Posterior vena cava (tissue), 2 donors: ENCODE measurements around the gene IL25. TPM values are rescaled to one million over a fixed set of nuclear protein-coding genes. Genes with fewer than 3 reads are reported as not detected.
A peak's percentile ranks its signal among the peaks of the same experiment; 100 is the strongest.

Experiments
- DNase-seq: peaks from one replicate; pipeline ENCODE4 v3.0.0-alpha.2; 2020; ENCODE audit warnings: low spot score
- intact Hi-C, 2 donors: fragments of 100-400 bp; cut with DNase I; formaldehyde crosslinking; loops; one replicate each; pipeline versions ENCODE4 v1.14.1 to v1.14.2; 2022 to 2023
- total RNA-seq, 2 donors: library from RNA; stranded (reverse); fragmentation: NEBNext Ultra II Directional; extraction: Animal tissue kit (Norgen Biotek cat#: 25700); gene quantifications; one replicate each; pipeline ENCODE4 v1.2.1, GENCODE V29; 2021
- donor health status: DM: yes; HTN: yes; CAD: no.
- donor health status: DM: yes; HTN: yes; CAD: no.

The IL25 gene
- total RNA-seq, 2 donors from 2014 or later, result not detected

DNA sequence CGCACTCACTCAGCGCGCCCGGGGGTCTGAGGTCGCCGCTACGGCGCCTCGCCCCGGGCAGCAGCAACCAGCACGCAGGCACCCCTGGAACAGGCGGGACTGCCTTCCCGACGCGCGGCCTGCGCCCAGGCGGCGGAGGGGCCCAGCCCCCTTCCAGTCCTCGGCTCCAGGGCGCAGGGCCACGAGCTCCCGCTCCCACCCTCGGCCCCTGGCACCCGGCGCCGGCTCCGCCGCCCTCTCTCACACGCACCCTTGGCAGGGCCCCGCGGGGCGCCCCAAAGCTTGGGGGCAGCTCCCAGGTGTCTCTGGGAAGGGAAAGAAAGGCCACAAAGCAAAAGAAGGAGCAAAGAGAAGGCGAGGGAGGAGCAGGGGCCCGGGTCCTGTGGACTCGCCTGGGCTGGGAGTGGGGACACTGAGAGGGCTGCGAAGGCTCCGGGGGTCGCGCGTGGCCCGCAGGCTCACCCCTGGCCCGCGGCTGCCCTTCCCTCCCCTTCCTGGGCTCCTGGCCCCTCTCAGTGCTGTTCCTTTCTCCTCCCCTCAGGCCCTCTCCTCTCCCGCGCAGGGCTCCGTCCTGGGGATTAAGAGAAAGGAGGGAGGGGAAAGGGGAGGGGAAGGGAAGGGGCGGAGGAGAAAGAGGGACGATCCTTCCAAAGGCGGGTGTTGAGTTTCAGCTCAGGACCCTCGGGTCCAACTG is 6.7 kb upstream of the IL25 start:
- intact Hi-C loops, result no loop called here
- DNase-seq, result no peak

DNA sequence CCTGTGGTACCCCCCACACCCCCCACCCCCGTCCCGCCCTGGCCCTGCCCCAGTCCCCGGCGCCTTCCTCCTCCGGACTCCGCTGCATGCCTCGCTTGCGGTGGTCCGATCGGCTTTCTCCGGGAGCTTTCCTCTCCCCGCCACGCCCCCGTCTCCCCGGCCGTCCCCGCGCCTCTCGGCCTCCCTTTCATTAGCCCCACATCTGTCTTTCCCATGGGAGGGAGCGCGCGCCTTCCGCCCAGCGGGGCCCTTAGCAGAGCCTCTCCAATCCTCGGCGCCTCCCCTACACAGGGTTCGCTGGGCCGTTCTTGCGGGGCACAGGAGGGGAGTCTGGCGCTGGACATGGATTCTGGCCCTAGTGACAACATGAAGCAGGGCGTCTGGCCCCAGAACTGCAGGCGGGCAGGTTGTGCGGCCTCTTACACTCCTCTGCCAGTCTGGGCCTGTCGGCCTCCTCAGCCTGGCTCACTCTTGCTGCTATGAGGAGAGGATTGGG is 6.1 kb upstream of the IL25 start:
- peak; percentile 90 for DNase-seq
- intact Hi-C loops, result no loop called here

DNA sequence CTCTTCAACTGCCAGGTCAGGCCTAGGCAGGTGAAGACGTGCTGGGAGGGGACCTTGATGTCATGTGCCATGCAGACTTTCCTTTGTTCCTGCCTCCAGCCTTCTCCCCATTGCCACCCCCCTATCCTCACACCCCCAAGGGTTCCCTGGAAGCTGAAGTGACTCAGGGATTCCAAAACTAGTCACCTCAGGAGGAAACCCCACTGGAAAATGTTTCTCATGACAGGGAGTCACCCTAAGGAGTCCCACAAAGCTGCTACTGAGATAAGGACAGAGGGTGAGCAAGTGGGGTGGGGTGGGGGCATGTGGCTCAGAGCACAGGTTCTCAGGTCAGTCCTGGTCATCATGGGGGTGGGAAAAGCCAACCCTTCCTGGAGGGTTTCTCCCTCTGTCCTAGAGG is 2.4 kb upstream of the IL25 start:
- intact Hi-C loops, result no loop called here
- DNase-seq, result no peak

DNA sequence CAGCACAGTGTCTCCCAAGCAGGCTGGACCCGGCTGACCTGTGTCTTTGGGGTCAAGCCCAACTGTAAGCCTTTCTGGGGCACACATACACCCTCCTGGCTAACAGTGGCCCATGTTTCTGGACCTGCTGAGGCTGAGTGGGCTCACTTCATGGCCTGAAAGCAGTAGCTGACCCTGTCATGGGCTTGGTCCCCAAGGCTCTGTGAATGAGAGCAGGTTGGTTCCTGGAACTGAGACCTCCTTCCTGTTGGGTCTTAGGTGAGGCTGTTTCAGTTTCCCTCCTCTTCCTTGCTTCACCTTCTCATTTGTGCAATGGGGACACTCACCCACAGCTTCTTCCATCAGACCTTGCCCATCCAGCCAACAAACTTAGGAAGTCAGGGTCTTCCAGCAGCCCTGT is 744 bp upstream of the IL25 start:
- peak; percentile 58 for DNase-seq
- intact Hi-C loops, result no loop called here

DNA sequence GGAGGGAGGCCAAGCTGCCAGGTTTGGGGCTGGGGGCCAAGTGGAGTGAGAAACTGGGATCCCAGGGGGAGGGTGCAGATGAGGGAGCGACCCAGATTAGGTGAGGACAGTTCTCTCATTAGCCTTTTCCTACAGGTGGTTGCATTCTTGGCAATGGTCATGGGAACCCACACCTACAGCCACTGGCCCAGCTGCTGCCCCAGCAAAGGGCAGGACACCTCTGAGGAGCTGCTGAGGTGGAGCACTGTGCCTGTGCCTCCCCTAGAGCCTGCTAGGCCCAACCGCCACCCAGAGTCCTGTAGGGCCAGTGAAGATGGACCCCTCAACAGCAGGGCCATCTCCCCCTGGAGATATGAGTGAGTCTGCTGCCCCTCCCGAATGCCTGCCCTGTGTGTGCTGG is 432 bp downstream of the IL25 start:
- intact Hi-C loops, result no loop called here
- peak; percentile 41 for DNase-seq

DNA sequence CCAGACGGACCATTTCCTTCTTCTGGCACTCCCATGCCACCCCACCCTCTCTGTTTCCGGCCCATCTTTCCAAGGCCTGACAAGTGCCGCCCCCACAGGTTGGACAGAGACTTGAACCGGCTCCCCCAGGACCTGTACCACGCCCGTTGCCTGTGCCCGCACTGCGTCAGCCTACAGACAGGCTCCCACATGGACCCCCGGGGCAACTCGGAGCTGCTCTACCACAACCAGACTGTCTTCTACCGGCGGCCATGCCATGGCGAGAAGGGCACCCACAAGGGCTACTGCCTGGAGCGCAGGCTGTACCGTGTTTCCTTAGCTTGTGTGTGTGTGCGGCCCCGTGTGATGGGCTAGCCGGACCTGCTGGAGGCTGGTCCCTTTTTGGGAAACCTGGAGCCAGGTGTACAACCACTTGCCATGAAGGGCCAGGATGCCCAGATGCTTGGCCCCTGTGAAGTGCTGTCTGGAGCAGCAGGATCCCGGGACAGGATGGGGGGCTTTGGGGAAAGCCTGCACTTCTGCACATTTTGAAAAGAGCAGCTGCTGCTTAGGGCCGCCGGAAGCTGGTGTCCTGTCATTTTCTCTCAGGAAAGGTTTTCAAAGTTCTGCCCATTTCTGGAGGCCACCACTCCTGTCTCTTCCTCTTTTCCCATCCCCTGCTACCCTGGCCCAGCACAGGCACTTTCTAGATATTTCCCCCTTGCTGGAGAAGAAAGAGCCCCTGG is 3.1 kb downstream of the IL25 start:
- intact Hi-C loops, result loop anchor here in 1 of 2 donors (5.0 kb wide), 1 partner anchor 43 kb away; no protein-coding TSS in a partner anchor
- peak; percentile 60 for DNase-seq

DNA sequence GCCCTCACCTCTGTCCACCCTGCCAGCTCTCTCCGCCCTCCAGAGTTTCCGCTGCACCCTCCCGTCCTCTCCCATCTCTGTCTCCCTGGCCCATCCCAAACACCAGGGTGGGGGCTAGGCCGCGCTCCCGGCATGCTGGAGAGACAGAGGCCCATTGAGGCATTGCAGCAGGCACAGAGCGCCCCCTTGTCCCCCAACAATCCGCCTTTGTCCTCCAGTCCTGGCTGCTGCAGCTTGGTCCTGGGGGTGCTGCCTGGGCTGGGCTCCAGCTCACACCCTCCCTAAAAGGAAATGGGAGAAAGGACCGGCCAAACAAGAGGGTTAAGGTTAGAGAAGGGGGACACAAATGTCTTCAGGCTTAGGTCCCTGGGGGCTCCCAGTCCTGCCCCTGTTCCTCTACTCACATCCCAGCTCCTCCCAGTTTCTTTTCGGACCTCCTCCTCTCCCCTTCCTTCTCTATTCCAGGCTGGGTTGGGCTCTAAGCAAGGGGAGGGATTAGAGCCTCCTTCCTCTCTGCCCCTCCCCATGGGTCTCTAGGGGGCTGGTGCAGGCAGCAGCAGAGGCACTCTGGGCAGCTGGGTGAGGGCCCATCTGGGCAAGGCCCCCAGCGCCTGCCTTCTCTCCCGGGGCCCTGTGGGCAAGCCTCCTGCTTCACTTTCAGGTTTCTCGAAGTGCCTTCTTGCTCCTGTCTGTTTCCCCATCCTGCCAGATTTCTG is 4.0 kb downstream of the IL25 start, which contains the start of gene CMTM5:
Gene CMTM5, plus strand, starts transcription at position 565 of the 716 bp plus-strand sequence. CDS start 206 bp downstream, outside the sequence.
- intact Hi-C loops, result loop anchor here in 1 of 2 donors (5.0 kb wide), 1 partner anchor 44 kb away; no protein-coding TSS in a partner anchor
- peak; percentile 81 for DNase-seq

DNA sequence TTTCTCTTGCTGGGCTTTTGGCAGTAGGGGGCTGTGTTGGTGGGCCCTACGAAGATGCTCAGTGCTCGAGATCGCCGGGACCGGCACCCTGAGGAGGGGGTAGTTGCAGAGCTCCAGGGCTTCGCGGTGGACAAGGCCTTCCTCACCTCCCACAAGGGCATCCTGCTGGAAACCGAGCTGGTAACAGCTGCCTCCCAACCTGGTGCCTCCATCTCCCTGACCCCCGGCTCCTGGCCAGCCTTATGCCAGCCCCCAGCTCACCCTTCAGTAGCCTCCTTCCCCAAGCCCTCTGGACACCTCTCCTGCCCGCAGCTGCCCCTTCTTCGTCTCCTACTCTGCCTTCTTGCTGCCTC is 4.6 kb downstream of the IL25 start:
- intact Hi-C loops, result loop anchor here in 1 of 2 donors (5.0 kb wide), 1 partner anchor 45 kb away; no protein-coding TSS in a partner anchor
- no peak for DNase-seq

DNA sequence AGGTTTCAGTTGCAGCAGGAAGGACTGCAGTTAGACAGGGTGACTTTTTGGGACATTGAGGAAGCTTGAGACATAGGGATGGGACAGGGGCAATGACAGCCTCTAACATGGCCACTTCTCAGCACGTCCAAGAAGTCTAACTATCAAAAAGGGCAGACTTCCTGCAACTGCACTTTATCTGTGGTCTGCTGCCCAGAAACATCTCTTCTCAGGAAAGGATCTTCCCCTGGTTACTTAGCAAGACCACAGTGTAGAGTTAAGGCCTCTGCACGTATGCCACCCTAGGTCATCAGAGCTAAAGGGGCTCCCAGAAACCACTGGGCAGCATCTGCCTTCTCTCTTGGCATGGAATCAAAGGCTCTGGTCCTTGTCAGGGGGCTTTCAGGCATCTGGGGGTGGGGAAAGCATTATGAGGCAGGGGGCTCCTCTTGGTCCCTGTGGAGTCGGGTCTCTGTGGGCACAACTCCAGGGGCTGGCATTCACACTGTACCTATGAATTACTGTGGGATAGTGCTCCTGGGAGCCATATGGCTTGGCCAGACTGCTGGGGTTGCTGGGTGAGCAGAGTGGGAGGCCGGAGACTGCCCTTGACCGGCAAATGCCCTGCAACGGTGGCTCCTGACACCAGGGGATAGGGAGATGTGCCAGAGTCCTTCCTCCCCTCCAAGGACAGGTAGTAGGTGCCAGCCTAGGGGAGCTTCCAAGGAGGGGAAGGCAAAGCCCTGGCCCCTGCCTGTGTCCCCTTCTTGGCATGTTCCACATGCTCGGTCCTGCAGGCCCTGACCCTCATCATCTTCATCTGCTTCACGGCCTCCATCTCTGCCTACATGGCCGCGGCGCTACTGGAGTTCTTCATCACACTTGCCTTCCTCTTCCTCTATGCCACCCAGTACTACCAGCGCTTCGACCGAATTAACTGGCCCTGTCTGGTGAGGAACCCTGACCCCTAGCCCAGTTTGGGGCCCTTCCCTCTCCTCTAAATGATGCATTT is 5.3 kb downstream of the IL25 start:
- no peak for DNase-seq
- intact Hi-C loops, result loop anchor here in 1 of 2 donors (5.0 kb wide), 1 partner anchor 46 kb away; no protein-coding TSS in a partner anchor

DNA sequence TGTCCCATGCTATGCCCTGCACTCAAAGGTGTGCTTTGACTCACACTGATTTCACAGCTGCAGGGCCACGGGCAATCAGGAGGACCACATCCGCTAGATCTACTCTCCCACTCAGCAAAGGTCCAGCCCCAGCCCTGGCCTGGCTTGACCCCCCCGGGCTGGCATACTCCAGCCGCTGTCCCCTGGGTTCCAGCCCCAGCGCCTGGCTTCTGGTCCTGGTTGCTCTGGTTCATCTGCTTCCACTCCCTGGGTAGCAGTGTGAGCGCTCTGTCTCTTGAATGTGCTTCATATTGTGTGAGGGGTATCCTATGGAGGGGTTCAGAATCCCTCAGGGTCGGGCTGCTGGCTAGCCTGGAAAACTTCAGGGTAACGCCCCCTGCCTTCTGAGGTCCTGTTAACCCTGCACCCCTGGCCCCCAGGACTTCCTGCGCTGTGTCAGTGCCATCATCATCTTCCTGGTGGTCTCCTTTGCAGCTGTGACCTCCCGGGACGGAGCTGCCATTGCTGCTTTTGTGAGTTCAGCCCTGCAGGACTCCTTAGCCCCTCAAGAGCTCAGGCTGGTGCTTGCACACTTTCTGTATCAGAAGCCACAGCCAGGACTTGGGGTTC is 6.1 kb downstream of the IL25 start:
- no peak for DNase-seq
- intact Hi-C loops, result loop anchor here in 1 of 2 donors (5.0 kb wide), 1 partner anchor 46 kb away; no protein-coding TSS in a partner anchor

DNA sequence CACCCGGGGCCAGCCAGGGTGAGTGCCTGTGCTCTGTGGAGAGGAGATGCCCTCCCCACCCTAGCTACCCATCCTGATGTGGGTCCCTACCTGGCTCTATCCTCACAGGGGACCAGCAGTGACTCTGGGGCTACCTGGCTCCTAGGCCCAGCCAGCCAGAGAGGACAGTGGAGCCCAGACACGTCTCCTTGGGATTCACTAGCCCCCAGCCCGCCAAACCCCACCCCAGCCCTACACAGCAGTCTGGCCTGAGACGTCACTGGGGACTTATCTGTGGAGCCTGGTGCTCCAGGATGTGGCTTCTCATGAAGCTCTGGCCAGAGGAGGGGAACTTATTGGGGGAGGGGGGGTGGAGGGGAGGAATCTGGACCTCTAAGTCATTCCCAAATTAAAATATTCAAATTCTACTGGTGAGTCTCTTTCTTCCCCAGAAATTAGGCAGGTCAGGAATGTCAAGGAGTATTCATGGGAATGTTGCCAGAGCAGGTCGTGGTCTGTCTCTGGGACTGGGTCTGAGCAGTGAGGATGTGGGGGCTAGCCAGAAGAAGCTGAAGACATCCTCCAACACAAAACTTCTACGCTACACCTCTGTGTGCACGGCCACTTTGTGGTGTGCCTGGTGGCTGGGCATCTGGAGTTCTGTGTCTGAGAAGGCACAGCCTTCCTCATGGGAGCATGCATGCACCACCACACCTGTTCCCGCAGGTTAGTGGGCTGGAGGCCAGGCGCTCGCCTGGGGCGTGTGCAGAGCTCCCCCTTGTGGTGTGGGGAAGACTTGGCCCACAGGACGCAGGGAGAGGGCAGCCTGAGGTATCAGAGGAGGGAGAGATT is 7.0 kb downstream of the IL25 start:
- no peak for DNase-seq
- intact Hi-C loops, result loop anchor here (2.0 to 5.0 kb wide), 2 partner anchors 47 to 51 kb away; no protein-coding TSS in a partner anchor

DNA sequence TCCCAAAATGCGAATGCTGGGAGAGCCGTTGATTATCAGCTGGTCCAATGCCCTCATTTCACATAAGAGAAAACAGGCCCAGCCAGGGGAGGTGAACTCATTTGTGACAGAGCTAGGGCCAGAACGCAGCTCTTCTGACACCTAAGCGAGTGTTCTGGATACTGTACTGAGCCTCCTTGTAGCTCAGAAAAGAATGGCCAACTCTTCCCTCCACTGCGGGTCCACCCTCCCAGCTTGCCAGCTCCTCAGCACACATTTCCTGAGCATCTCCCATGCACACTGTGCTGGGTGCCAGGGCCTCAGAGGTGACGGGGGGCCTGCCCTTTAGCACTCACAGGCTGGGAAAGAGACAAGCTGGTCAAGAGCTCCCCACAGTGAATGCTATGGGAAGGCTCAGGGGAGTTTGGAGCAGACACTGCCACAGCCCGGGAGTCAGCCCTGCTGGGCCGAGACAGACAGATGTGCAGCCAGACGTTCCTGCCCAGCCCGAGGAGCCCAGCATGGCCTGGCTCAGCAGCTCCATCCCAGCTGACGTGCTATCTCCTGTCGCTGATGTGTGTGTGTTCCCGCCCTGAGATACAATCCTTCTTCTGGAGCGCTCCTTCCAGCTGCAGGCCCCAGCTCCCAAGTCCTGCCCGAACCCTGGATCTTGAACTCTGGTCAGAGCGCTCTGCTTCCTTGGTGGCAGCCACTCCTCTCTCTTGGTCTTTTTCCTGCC is 7.7 kb downstream of the IL25 start:
- DNase-seq, result no peak
- intact Hi-C loops, result loop anchor here in 1 of 2 donors (2.0 kb wide), 1 partner anchor 52 kb away; no protein-coding TSS in a partner anchor

DNA sequence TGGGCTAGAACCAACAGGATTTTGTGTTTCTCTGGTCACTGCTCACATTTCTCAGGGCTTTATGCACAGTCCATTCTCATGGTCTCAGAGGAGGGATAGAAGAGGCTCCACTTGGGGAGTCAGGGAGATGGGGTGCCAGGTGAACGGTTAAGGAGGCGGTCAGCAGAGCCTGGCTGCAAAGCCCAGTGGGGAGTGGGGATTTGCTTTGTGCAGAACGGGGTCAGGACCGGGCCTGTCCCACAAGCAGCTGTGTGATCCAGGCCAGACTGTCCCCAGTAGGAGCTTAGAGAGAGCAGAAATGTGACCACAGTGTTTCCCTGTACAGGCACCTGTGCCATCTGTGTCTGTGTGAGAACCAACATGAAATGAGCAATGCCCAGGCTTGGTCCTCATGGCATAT is 8.4 kb downstream of the IL25 start:
- intact Hi-C loops, result loop anchor here in 1 of 2 donors (2.0 kb wide), 1 partner anchor 52 kb away; no protein-coding TSS in a partner anchor

DNA sequence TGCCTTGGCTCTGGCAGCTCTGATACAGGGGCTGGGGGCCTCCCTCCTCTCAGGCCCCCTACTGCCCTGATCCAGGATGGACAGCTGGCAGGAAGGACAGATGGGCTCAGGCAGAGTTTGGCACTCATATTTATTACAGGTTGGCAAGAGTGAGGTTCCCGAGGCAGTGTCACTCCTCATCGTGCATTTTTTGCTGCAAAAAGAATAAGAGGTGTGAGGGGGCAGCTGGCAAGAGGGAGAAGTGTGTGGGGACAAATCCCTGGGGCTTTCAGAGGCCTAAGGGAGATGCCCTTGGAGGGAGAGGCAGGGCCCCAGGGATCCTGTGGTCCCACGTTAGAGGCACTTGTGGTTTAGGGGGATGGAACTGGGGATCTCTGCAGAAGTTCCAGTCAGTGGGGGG is 9.3 kb downstream of the IL25 start:
- no peak for DNase-seq
- intact Hi-C loops, result loop anchor here in 1 of 2 donors (2.0 kb wide), 1 partner anchor 53 kb away; no protein-coding TSS in a partner anchor

More for the DNA sequence above, 8.4 kb downstream of the IL25 start:
- no peak for DNase-seq

DNA sequence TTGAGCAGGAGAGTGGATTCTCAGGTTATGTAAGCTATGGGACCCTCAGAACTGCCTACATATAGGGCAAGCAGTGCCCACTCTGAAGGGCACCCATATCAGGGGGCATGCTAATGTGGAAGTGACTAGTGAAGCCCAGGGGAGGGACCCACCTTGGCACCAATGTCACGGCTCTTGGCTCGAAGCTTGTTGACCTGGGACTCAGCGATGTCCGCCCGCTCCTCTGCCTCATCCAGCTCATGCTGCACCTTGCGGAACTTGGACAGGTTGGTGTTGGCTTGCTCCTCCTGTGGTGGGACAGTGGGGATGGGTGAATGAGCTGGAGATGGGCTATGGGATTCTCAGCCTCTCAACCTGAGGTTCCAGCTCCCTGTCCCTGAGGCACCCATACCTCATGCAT is 9.7 kb downstream of the IL25 start:
- DNase-seq, result no peak

DNA sequence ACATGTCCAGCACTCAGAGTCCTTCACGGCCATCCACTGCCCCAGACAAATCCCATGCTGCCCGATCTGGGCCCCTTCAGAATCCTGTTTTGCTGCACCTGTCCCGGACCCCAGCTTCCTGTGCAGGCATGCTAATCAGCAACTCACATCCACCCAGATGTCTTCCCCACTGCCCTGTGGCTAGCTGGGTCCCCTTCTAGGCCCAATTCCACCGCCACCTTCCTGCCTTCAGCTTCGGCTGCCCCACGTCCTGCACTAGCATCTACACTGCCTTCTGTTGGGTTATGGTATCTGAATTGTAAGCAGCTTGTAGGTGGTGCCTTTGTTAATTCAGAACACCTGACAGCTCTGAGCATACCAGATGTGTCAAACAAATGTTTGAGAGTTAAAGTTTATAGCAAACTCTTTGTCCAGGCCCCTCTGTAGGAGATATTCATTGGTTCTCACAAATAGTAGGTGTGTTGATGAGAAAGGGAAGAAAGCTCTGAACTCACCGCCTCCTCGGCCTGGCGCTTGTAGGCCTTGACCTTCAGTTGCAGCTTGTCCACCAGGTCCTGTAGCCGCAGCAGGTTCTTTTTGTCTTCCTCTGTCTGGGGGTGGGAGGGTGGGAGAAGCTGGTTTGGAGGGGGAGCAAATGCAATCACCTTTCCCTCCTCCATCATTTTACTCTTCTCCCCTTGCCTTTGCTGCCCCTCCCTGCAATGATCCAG is 10.3 kb downstream of the IL25 start:
- intact Hi-C loops, result no loop called here
- DNase-seq, result no peak

More for the DNA sequence above, 9.7 kb downstream of the IL25 start:
- intact Hi-C loops, result no loop called here
